HG02870 (cell line): ENCODE data around the gene HTR1B.

Experiments
- ATAC-seq: cut with Tn5 transposase; IDR thresholded peaks from one replicate; pipeline ENCODE4 v1.9.1; 2021; ENCODE audit warnings: mild to moderate bottlenecking, moderate library complexity; ENCODE audit not compliant: unreplicated experiment

HTR1B gene

DNA sequence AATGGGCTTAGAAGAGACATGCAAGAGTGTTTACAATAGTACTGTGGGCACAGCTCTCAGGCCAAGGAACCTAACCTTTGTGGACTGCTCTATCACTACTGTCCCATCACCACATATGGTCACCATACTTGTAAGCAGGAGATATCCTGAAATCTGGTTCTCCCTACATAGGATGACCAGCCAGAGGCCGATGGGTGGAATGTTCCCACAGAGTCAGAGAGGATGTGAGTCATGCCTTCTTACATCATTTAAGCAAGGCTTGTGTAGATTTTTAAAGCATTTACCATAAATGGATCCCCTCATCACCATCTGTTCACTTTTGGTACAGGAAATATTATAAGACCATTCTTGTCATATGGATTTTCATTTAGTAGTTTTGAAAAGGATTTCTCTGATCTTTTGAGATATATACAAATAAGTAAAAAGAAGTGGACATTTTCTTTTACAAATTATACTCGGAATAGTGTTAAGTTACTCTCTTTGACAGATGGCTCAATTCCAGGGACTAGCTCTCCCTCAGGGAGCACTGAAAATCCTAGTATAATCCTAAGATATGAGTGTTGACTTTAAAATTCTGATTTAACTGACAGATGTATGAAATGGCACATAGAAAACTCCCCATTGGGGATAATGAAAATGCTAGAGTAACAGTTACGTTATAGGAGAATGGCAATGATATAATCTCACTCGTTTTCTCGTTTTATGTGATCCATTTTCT is 6.6 kb downstream of the HTR1B start:
- no peak for ATAC-seq

- ATAC-seq = no peak
Measured at GRCh38 chr6:77455271-77455670, 8.0 kb downstream of the HTR1B start.

- no peak for ATAC-seq
Measured at GRCh38 chr6:77454386-77454785, 8.9 kb downstream of the HTR1B start.

GRCh38 chr6:77451466-77451865 is 11.8 kb downstream of the HTR1B start:
- ATAC-seq = no peak

GRCh38 chr6:77450924-77451323 is 12.4 kb downstream of the HTR1B start:
- no peak for ATAC-seq

DNA sequence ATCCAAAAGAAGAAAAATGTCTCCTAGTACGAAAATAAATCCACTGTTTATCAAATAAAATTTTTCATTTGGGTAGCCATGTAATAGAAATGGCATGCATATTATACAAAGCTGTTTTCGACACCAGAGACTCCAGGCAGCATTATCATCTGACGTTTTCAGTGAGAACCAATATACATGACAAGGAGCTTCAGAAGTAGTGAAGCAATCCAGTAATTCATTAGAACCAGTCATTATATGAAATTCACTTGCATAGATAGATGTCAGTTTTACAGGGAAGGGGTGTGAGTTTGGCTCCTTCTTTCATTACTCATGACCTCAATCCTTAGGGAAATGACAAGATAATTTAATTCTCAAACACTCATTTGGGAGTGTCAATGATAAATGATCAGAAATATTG is 14.7 kb downstream of the HTR1B start:
- no peak for ATAC-seq

GRCh38 chr6:77447254-77447653 is 16.0 kb downstream of the HTR1B start:
- ATAC-seq = no peak

DNA sequence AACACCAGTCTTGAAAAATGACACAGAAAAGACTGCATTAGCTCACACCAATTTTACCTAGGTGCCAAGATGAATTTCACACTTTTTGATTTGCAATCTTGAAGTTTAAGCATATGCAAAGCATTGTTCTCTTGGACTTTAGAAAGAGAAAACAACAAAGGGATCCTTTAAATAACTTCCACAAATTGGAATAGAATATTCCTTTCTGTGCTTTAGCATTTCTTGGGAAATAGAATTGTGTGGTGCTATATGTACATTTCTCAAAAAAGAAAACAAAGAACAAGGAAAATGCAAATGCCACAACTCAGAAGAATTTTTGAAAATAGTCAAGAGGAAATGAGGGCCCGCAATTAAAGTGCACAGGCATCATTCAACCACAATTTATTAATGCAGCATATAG is 17.0 kb downstream of the HTR1B start:
- no peak for ATAC-seq

DNA sequence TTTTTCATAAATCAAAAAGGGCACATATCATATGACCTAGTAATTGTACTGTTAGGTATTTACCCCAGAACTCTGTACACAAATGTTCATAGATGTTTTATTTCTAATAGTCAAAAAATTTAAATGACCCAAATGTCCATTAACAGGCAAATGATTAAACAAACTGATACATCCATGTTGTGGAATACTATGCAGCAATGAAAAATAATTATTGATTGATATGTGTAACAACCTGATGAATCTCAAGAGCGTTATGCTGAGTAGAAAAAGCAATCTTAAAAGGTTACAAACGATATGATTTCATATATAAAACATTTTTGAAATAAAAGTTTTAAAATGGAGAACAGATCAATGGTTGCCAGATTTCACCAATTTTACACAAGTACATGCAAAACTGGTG is 18.1 kb downstream of the HTR1B start:
- no peak for ATAC-seq

- no peak for ATAC-seq
Measured at GRCh38 chr6:77440206-77440976, 22.9 kb downstream of the HTR1B start.

DNA sequence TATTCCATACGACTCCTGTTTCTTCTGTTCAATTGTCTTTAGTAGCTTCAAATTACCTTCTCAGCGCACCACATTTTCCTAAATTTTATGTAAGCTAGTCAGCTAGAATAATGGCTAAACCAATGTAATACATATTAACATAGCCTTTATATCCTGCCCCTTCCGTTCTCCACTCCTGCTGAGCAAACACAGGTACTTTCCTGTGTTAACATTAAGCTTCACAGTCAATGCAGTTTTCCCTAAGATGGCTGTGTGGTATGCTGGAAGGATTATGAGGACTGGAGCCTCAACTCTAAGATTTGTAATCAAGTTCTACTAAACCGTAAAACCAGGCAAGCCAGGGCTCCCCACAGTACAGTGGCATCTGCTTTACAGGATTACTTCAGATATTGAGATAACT is 29.4 kb downstream of the HTR1B start:
- no peak for ATAC-seq

DNA sequence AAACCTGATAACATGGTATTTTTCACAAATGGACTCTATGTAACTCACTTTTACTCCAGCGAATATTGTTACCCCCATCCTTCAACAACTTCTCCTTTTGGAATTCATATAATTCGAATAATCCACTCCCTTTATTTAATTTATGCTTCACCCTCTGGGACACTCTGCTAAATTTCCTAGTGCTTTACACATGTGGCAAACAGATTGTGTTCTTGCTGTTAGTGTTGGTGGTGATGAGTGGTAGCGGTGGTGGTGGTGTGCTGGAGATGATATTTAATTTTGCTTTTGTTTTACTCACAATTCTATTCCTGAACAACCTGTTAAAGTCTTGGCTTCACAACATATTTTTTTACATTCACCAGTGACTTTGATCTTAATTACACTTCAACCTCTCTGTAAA is 32.8 kb downstream of the HTR1B start:
- ATAC-seq = no peak

GRCh38 chr6:77425671-77426070 is 37.6 kb downstream of the HTR1B start:
- ATAC-seq = no peak

- ATAC-seq = no peak
Measured at GRCh38 chr6:77425216-77425615, 38.1 kb downstream of the HTR1B start.

DNA sequence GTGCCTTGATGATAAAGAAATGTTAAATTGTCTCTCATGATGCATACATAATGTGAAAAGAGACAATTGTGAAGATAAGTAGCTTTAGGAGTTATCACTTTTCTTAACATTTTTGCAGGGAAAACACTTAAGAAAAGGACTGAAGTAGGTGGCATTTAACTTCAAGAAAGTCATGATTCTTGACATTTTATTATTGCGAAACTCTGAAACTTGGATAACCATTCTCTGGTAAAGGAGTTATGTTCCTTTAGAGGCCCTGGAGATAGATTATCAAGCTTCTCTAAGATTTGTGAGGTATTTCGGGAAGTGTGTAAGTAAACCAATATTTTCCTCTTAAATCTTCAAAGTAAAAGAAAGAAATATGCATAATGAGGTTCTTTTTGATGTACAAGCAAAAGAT is 38.5 kb downstream of the HTR1B start:
- no peak for ATAC-seq

GRCh38 chr6:77416839-77417238 is 46.5 kb downstream of the HTR1B start:
- ATAC-seq = no peak

DNA sequence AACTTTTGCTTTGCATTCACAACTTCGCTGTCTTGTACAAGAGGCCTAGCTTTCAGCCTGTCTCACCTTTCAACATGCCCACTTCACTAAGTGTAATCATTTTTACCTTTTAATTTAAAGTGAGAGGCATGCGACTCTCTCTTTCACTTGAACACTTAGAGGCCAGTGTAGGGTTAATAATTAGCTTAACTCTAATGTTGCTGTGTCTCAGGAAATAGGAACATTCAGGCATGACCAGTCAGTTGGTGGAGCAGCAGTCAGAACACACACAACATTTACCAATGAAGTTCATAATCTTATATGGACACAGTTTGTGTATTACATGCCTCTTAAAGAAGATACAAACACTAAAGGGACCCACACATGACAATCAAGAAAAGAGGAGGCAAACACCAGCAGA is 47.6 kb downstream of the HTR1B start:
- no peak for ATAC-seq
